ENCODE results near the gene R3HDM4.
"Not testable (repeated sequence)": the region's sequence is repeated elsewhere in the genome, so short reads cannot be mapped to it uniquely, and the experiment has no call there.

Gene R3HDM4

GRCh38 chr19:913080-913748 lies at the start of gene R3HDM4:
TSS of gene R3HDM4 (minus strand) at chr19:913219. CDS start at chr19:913157, 62 bp downstream.
- peak in 47 of 56 donors; percentile 7 to 87 (median 54) for DNase-seq

GRCh38 chr19:961866-962620 lies 49.0 kb upstream of the R3HDM4 start:
- DNase-seq: no peak

GRCh38 chr19:960601-960938 lies 47.6 kb upstream of the R3HDM4 start:
- DNase-seq: no peak

DNA sequence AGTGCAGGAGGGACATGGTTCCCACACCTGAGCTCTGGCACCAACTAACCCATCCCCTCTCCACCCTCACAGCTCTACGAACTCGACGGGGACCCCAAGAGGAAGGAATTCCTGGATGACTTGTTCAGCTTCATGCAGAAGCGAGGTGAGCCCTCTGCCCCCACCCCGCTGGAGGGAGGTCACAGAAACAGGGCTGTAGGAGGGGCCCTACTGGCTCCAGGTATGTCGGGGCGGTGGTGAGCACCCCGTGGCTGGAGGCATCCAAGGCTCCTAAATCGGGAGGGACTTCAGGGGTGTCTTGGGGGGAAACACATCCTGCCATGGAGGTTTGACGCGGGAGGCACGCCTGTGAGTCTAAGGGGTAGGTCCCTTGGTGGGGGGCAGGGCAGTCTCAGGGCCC lies 47.0 kb upstream of the R3HDM4 start:
- no peak for DNase-seq

GRCh38 chr19:958967-959855 lies 46.2 kb upstream of the R3HDM4 start:
- DNase-seq: peak in 17 of 56 donors; percentile 2 to 61 (median 23)

DNA sequence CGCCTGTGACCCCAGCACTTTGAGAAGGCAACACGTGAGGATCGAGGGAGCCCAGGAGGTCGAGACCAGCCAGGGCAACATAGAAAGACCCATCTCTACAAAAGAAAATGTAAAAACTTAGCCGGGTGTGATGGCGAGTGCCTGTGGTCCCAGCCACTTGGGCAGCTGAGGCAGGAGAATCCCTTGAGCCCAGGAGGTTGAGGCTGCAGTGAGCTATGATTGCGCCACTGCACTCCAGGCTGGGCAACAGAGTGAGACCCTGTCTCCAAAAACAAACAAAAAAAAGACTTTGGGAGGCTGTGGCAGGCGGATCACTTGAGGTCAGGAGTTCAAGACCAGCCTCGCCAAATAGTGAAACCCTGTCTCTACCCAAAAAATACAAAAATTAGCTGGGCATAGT lies 44.6 kb upstream of the R3HDM4 start:
- not testable (repeated sequence) for DNase-seq

- DNase-seq: no peak
Measured at GRCh38 chr19:956766-957440, 43.9 kb upstream of the R3HDM4 start.

DNA sequence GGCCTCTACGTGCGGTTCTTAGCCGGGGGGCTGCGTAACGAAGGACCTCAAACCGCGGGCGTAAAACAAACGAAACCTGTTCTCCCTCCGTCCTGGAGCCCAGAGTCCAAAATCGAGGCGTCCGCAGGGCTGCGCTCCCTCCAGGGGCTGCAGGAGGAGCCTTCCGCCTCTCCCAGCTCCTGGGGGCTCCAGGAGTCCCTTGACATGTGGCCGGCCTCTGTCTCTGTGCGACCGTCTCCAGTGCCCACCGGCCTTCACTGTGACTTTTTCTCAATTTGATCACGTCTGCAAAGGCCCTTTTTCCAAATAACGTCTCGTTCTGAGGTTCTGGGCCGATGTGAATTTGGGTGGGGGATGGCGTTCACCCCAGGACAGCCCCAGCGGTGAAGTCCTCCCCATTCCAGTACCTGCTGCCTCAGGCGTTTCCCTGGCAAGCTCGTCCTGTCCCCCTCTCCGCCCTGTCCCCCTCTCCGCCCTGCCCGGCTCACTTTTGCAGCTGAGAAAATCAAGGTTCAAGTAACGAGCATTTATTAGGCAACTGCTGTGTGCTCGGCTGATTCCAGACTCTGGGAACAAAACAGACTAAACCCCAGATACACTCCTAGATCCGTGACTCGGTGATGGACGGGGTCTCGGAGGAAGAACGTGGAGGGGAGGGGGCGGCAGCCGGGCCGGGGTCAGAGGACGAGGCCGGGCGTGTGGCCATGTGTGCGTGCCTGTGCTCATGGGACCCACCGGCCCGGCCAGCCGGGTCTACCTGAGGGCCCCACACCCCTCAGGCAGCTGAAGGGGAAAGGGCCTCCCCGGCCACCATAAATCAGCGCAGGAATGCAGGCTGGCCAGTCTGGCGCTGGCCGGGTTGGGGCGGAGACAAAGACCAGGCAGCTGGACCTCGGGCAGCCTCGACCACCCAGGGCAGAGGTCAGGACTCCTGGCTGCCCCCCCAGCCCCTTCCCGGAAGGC lies 43.1 kb upstream of the R3HDM4 start:
- DNase-seq: no peak

DNA sequence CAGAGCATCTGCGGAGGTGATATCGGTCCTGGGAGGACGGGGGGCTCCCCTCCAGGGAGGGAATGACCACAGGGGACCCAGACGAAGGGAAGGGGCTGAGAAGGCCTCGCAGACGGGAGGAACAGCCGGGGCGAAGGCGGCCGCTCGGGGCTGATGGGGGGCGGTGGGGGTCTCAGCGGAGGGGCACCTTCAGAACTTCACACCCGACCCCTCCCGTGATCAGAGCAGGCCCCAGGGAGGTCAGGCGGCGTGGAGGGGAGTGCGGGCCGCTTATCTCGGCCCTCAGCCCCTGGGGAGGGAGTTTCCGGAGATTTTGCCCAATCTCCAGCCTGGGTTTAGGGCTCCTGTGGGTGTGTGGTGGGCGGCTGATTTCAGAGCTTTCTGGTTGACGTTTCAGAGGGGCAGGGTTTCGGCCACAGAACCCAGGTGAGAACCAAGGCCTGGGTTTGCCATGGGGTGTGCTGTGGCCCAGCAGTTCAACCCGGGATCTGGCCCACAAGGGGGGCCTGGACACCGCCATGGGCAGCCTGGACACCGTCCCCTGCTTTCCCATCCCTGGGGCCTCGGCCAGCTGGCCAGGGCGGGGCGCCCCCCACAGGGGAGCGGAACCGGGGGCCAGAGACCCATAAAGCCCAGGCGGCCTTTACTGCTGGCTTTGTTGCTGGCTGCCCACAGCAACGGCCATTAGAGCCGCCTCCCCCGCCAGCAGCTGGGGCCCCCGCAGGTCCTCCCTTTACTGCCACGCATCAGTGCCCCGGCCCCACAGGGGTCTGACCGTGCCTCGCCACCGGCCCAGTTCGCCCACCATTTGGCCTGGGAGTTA lies 41.9 kb upstream of the R3HDM4 start:
- no peak for DNase-seq

GRCh38 chr19:954272-954671 lies 41.3 kb upstream of the R3HDM4 start:
- no peak for DNase-seq

- no peak for DNase-seq
Measured at GRCh38 chr19:953445-954271, 40.6 kb upstream of the R3HDM4 start.

GRCh38 chr19:952680-953444 lies 39.8 kb upstream of the R3HDM4 start:
- DNase-seq: no peak

DNA sequence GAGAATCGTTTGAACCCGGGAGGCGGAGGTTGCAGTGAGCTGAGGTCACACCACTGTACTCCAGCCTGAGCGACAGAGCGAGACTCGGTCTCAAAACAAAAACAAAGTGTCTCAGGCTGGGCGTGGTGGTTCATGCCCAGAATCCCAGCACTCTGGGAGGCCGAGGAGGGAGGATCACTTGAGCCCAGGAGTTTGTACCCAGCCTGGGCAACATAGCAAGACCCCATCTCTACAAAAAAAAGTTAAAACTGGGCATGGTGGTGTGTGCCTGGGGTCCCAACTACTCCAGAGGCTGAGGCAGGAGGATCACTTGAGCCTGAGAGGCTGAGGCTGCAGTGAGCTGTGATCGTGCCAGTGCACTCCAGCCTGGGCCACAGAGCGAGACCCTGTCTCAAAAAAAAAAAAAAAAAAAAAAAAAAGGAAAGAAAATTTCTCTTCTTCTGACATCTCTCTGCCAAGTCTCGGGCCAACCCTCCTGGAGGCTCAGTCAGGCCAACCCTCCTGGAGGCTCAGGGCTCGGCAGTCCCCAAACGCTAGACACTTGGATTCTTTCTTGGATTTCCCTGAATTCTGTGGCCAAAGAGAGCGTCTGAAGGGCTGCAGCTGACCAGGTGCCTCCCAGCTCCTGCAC lies 39.1 kb upstream of the R3HDM4 start:
- DNase-seq: no peak

- DNase-seq: no peak
Measured at GRCh38 chr19:950352-951066, 37.5 kb upstream of the R3HDM4 start.

- DNase-seq: no peak
Measured at GRCh38 chr19:948842-949496, 36.0 kb upstream of the R3HDM4 start.

Data from amygdala (tissue), 56 donors.